GM12875 (cell line): Measurements from ENCODE around the gene HS6ST1.

Experiments
- H3K4me3 ChIP-seq: one replicate; pipeline ENCODE4 v1.5.1; 2011; ENCODE audit warnings: low read depth, low read length, control low read depth
- TF ChIP-seq, protein P1 (sequence below): IDR thresholded peaks from 2 replicates; pipeline ENCODE4 v1.5.1; 2011; ENCODE audit warnings: low read depth, mild to moderate bottlenecking, control low read depth, inconsistent platforms, low read length, moderate library complexity, borderline replicate concordance; ENCODE audit not compliant: insufficient read depth

Gene HS6ST1

DNA sequence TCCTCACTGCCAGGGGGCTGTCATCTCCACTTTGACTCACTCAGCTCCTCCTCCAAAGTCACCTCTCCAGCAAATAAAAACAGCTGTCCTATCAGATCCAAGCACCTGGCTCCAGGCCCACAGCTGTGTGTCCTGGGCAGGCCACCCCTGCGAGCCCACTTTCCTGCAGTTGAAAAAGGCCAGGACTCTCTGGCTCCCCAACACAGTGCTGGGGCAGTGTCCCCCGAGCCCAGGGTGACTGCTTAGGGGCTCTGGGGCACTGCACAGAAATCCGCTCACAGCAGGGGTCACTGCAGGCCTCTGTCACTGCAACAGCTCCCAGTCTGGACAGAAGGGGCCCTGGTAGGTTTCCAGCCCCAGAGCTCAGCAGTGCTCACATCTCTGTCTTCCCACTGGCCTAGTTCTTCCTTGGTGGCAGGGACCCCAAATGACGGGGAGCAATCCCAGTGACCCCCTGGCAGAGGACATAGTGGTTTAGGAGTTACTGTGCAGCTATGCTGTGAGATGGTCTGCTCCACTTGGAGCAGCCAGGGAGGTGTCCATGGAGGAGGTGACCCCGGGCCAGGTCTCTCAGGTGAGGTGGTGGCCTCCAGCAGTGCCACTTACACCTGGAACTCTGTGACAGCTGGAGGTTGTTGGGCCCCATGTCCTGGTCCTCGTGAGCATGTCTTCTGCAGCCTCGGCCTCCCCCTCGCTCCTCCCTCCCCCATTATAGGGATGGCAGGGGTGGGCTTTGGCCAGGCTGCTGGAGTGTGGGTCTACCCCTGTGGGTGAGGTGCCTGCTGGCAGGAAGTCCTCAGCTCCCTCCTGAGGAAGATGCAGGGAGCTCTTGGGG, 35.5 kb downstream of the HS6ST1 start:
- no peak overlapping the region for H3K4me3 ChIP-seq
- TF ChIP-seq, protein P1, sequence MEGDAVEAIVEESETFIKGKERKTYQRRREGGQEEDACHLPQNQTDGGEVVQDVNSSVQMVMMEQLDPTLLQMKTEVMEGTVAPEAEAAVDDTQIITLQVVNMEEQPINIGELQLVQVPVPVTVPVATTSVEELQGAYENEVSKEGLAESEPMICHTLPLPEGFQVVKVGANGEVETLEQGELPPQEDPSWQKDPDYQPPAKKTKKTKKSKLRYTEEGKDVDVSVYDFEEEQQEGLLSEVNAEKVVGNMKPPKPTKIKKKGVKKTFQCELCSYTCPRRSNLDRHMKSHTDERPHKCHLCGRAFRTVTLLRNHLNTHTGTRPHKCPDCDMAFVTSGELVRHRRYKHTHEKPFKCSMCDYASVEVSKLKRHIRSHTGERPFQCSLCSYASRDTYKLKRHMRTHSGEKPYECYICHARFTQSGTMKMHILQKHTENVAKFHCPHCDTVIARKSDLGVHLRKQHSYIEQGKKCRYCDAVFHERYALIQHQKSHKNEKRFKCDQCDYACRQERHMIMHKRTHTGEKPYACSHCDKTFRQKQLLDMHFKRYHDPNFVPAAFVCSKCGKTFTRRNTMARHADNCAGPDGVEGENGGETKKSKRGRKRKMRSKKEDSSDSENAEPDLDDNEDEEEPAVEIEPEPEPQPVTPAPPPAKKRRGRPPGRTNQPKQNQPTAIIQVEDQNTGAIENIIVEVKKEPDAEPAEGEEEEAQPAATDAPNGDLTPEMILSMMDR: no peak

DNA sequence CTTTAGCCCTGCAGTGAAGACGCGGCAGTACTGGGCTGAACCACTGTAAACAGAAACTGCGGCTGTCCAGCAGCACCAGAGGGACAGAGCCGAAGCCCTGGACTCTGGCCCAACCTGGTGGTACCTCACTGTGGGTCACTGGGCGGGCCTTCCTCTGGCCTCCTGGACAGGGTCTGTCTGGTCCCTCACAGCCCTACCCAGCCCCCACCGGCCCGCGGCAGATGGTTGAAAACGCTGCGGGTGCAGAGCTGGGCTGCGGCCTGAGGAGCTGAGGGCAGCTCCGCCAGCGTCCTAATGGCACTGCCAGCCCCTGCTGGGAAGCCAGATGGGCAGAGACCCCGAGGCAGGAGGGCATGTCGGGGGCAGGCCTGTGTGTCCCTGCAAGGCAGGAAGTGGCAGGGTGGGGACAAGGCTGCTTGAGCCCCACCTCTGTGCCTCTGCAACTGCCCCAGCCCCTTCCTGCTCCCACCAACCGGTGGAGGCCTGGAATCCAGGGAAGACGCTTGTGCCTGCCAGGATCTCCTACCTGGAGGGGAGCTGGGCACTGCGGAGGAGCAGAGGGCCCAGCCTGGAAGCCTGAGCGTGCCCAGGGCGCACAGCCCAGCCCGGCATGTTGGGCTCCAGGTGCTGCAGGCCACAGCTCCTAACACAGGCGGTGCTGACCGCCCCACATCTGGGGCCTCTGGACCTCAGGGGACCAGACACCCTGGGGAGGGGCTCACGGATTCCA, 36.3 kb downstream of the HS6ST1 start:
- TF ChIP-seq, protein P1: no peak
- no peak overlapping the region for H3K4me3 ChIP-seq

DNA sequence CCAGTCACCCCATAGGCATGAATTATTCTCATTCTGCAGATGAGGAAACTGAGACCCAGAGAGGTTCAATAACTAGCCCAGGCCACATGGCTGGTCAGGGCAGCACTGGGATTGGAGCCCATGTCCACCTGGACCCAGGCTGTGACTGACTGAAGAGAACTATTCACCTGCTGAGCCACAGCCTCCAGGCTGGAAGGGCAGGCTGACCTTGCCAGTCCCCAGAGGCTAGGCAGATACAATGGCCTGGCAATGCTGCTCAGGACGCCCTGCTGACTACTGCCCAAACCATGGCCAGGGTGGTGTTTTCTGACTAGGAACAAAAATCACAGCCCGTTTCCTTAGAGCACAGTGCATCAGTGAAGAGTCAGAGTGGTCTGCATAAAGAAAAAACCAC, 36.8 kb downstream of the HS6ST1 start:
- TF ChIP-seq, protein P1: no peak
- H3K4me3 ChIP-seq: no peak overlapping the region

DNA sequence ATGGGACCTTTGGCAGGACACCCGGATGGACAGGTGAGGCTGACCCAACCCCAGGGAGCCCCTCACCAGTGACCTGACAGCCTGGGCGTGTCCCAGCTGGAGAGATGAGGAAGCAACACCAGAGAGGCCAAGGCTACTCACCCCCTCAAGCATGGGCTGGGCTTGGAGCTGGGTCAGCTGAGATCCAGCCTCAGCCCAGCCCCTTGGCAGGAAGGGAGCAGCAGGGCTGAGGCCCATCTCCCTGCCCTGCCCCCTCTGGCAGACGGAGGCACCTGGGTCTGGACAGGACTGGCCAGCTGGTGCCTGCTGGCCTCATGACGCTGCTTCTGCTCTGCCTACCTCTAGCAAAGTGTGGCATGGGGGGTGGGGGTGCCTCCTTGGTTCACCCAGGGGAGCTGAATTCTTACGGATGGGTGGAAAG, 37.8 kb downstream of the HS6ST1 start:
- H3K4me3 ChIP-seq: no peak overlapping the region
- TF ChIP-seq, protein P1: no peak

DNA sequence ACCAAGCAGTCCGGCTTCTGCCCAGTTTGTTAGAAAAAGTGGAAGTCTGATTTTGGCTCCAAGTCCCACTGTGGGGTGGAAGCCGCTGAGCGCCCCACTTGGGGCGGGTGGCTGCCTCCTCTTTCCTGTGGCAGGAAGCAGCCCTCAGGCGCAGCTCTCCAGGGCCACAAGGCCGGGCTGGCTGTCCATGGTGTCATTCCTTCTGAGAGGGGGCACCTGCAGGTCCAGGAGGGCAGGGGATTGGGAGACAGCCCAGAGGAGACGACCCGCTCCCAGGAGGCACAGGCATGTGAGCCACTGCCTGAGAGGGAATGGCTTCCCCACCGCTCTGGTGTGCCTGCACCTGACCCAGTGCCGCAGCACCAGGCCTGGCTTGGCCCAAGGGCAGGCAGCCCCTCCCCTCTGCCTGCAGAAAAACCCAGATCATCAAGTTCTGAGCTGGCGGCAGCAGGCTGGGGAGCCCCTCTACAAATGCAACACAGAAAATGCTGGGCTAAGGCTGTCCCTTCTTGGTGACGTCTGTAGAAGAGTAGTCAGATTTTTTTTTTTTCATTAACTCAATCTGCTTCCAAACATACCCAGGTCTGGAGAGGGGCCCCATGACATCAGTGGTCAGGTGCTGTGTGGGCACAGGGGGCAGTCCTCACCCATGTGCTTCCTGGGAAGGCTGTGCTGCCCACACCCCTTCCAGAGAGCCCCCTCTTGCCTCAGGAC, 38.4 kb downstream of the HS6ST1 start:
- H3K4me3 ChIP-seq: no peak overlapping the region
- TF ChIP-seq, protein P1: no peak

DNA sequence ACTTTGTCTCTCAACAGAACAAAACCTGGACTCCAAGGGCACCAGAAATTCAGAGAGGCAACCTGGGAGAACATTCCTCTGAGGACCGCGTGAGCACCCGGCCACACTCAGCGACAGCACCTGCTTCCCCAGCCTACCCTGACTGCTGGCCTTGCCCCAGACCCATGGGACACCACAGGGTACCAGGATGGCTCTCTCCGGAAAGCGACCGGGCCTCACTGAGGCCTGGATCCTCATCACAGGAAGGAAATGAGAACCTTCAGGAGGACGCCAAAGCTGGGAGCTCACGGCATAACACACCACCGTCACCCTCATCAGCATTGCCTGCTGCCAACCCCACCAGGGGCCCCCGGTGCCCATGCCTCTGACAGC, 38.9 kb downstream of the HS6ST1 start:
- H3K4me3 ChIP-seq: no peak overlapping the region
- TF ChIP-seq, protein P1: no peak
